ENCODE results near the gene WASL. TPM values are rescaled to one million over a fixed set of nuclear protein-coding genes. Genes with fewer than 3 reads are reported as not detected.
A peak's percentile ranks its signal among the peaks of the same experiment; 100 is the strongest.

Gene WASL
- total RNA-seq, 1 experiment from 2014 or later, result 39.3 TPM

DNA sequence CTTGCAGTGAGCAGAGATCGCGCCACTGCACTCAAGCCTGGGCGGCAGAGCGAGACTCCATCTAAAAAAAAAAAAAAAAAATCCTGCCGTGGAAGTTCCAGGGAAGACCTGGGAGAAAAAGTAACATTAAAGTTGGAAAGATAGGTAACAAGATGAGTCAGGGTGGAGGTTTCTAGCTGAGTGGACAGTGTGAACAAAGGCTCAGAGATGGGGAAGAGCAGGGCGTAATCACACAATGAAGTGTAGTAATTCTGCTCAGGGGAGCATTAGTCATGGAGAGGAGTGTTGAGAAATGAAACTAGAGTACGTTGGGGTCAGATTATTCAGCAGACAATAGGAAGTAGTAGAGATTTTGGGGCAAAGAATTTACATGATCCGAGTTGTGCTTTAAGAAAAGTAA is 21.6 kb upstream of the WASL start:
- TF ChIP-seq, protein P1, sequence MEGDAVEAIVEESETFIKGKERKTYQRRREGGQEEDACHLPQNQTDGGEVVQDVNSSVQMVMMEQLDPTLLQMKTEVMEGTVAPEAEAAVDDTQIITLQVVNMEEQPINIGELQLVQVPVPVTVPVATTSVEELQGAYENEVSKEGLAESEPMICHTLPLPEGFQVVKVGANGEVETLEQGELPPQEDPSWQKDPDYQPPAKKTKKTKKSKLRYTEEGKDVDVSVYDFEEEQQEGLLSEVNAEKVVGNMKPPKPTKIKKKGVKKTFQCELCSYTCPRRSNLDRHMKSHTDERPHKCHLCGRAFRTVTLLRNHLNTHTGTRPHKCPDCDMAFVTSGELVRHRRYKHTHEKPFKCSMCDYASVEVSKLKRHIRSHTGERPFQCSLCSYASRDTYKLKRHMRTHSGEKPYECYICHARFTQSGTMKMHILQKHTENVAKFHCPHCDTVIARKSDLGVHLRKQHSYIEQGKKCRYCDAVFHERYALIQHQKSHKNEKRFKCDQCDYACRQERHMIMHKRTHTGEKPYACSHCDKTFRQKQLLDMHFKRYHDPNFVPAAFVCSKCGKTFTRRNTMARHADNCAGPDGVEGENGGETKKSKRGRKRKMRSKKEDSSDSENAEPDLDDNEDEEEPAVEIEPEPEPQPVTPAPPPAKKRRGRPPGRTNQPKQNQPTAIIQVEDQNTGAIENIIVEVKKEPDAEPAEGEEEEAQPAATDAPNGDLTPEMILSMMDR (conservative IDR thresholded peaks at IDR 0.05), result no peak
- Histone ChIP-seq H2AK5ac (ENCODE audit: insufficient read length, low read length) (no peak overlapping the region), H3T11ph (ENCODE audit: low read length) (no peak overlapping the region), H3K9me3 (ENCODE audit: control insufficient read depth, low read depth, low read length) (no peaks in the 10 kb centered on the region), H4K8ac (replicated peaks; ENCODE audit: insufficient read length, low read depth, low read length) (no peak overlapping the region), H3K79me2 (ENCODE audit: insufficient read depth, low read length) (no peaks in the 10 kb centered on the region), H3K4me1 (ENCODE audit: insufficient read depth, low read length) (peaks cover 2% of the 10 kb centered on the region; the same call in 1 of the 2 replicates), H3K79me1 (ENCODE audit: insufficient read depth, low read depth, low read length, poor library complexity, severe bottlenecking) (no peaks in the 10 kb centered on the region), H3K56ac (ENCODE audit: insufficient read length, low read depth, low read length) (no peak overlapping the region), H4K20me1 (ENCODE audit: control insufficient read depth, insufficient read depth, insufficient read length) (no peaks in the 10 kb centered on the region), H3K4me2 (ENCODE audit: insufficient read depth, insufficient read length, low read length) (no peak overlapping the region), H3K14ac (ENCODE audit: insufficient read depth, low read length) (no peak overlapping the region), H3K9ac (ENCODE audit: extremely low read depth, insufficient read length, low read length) (no peak overlapping the region), H3K23me2 (ENCODE audit: insufficient read length, low read depth, low read length, poor library complexity, severe bottlenecking) (no peaks in the 10 kb centered on the region), H3K27ac (ENCODE audit: insufficient read length, low read depth, low read length) (no peak overlapping the region), H4K5ac (ENCODE audit: insufficient read length, low read depth, low read length) (no peak overlapping the region), H3K4ac (ENCODE audit: low read depth, low read length) (no peak overlapping the region), H2BK120ac (ENCODE audit: low read depth, low read length, poor library complexity, severe bottlenecking) (no peak overlapping the region), H2BK12ac (ENCODE audit: insufficient read length, low read depth, low read length) (no peak overlapping the region), H2BK15ac (ENCODE audit: low read depth, low read length) (no peak overlapping the region), H2BK20ac (ENCODE audit: low read depth, low read length, poor library complexity, severe bottlenecking) (no peak overlapping the region), H3K27me3 (ENCODE audit: insufficient read depth, low read length) (no peaks in the 10 kb centered on the region), H3K18ac (ENCODE audit: insufficient read length, low read depth, low read length) (no peak overlapping the region), H2BK5ac (ENCODE audit: insufficient read length, low read length) (no peak overlapping the region), H3K23ac (ENCODE audit: insufficient read length, low read depth, low read length) (no peak overlapping the region), H4K91ac (ENCODE audit: insufficient read length, low read depth, low read length) (no peak overlapping the region), H2AFZ (ENCODE audit: low read length) (peak overlapping the region; percentile 56)
- Mint-ChIP-seq H3K36me3 (ENCODE audit: insufficient read depth in 1 of 3, low read depth in 3 of 3) (no peaks in the 10 kb centered on the region), H3K4me1 (peaks cover 14 to 29% of the 10 kb centered on the region in 2 experiments), H3K27ac (no peak overlapping the region), H3K9me3 (no peaks in the 10 kb centered on the region), H3K4me3 (no peak overlapping the region), H3K27me3 (ENCODE audit: low read depth) (no peaks in the 10 kb centered on the region)
- no CpG with 5 or more reads among the region's 8 CpGs for WGBS (ENCODE audit: extremely low coverage, insufficient read length, low lambda C conversion rate)
- no peak for DNase-seq
